Trophoblast cell (in vitro differentiated cells and primary cell): ENCODE data around the gene METTL9.
"Not testable (repeated sequence)": the region's sequence is repeated elsewhere in the genome, so short reads cannot be mapped to it uniquely, and the experiment has no call there.

Experiments used
- DNase-seq, 2 donors: peaks; one replicate each; pipeline ENCODE4 v3.0.0-alpha.2; 2016
- H2AFZ ChIP-seq: 2 replicates; pipeline ENCODE4 v1.6.1; 2013; ENCODE audit warnings: low read length, moderate library complexity, mild to moderate bottlenecking; ENCODE audit not compliant: insufficient read depth, poor library complexity
- H2AK5ac ChIP-seq: 2 replicates; pipeline ENCODE4 v1.6.1; 2013; ENCODE audit warnings: mild to moderate bottlenecking, low read length
- H2BK120ac ChIP-seq: 2 replicates; pipeline ENCODE4 v1.6.1; 2013; ENCODE audit warnings: low read length, mild to moderate bottlenecking, moderate library complexity; ENCODE audit not compliant: insufficient read depth, poor library complexity
- H2BK12ac ChIP-seq: 2 replicates; pipeline ENCODE4 v1.6.1; 2013; ENCODE audit warnings: mild to moderate bottlenecking, low read length, moderate library complexity
- H2BK5ac ChIP-seq: 2 replicates; pipeline ENCODE4 v1.6.1; 2013; ENCODE audit warnings: low read length, low read depth, moderate library complexity, mild to moderate bottlenecking; ENCODE audit not compliant: poor library complexity
- H3K14ac ChIP-seq: 2 replicates; pipeline ENCODE4 v1.6.1; 2013; ENCODE audit warnings: mild to moderate bottlenecking, low read length
- H3K18ac ChIP-seq: 2 replicates; pipeline ENCODE4 v1.6.1; 2013; ENCODE audit warnings: mild to moderate bottlenecking, low read length
- H3K23ac ChIP-seq: 2 replicates; pipeline ENCODE4 v1.6.1; 2013; ENCODE audit warnings: low read length
- H3K27ac ChIP-seq: 2 replicates; pipeline ENCODE4 v1.5.1; 2013; ENCODE audit warnings: low read depth, mild to moderate bottlenecking, inconsistent platforms, low read length, moderate library complexity
- H3K27me3 ChIP-seq: 2 replicates; pipeline ENCODE4 v1.6.1; 2013; ENCODE audit warnings: inconsistent platforms, mild to moderate bottlenecking, low read length, moderate library complexity; ENCODE audit not compliant: insufficient read depth
- H3K36me3 ChIP-seq, 2 experiments: 1 replicate in 1 of 2; 2 replicates in 1 of 2; pipeline ENCODE4 v1.6.1; 2013; ENCODE audit warnings: low read length in 2 of 2, mild to moderate bottlenecking in 2 of 2, moderate library complexity in 1 of 2; ENCODE audit not compliant: insufficient read depth in 2 of 2, control insufficient read depth in 1 of 2
- H3K4ac ChIP-seq: 2 replicates; pipeline ENCODE4 v1.6.1; 2013; ENCODE audit warnings: low read depth, mild to moderate bottlenecking, low read length, moderate library complexity
- H3K4me1 ChIP-seq, 2 experiments: 1 replicate in 1 of 2; 2 replicates in 1 of 2; pipeline ENCODE4 v1.6.1; 2013; ENCODE audit warnings: low read length in 2 of 2, mild to moderate bottlenecking in 2 of 2, moderate library complexity in 1 of 2; ENCODE audit not compliant: insufficient read depth in 2 of 2, control insufficient read depth in 1 of 2
- H3K4me2 ChIP-seq: 2 replicates; pipeline ENCODE4 v1.6.1; 2013; ENCODE audit warnings: inconsistent platforms, mild to moderate bottlenecking, low read length, moderate library complexity
- H3K4me3 ChIP-seq: 2 replicates; pipeline ENCODE4 v1.5.1; 2013; ENCODE audit warnings: mild to moderate bottlenecking, low read depth, low read length, inconsistent platforms
- H3K79me1 ChIP-seq: one replicate; pipeline ENCODE4 v1.6.1; 2013; ENCODE audit warnings: low read length
- H3K79me2 ChIP-seq: 2 replicates; pipeline ENCODE4 v1.6.1; 2013; ENCODE audit warnings: low read length, mild to moderate bottlenecking; ENCODE audit not compliant: control insufficient read depth, insufficient read depth, poor library complexity
- H3K9ac ChIP-seq: 2 replicates; pipeline ENCODE4 v1.6.1; 2013; ENCODE audit warnings: mild to moderate bottlenecking, low read length
- H3K9me3 ChIP-seq: 2 replicates; pipeline ENCODE4 v1.6.1; 2013; ENCODE audit warnings: low read depth, mild to moderate bottlenecking, control low read depth, inconsistent platforms, low read length; ENCODE audit not compliant: insufficient read depth
- H4K12ac ChIP-seq: 2 replicates; pipeline ENCODE4 v1.6.1; 2013; ENCODE audit warnings: low read depth, mild to moderate bottlenecking, low read length, moderate library complexity
- H4K8ac ChIP-seq: 2 replicates; pipeline ENCODE4 v1.6.1; 2013; ENCODE audit warnings: low read depth, mild to moderate bottlenecking, low read length, moderate library complexity
- H4K91ac ChIP-seq: one replicate; pipeline ENCODE4 v1.6.1; 2013; ENCODE audit warnings: low read depth, mild to moderate bottlenecking, low read length, moderate library complexity
- WGBS: extraction: QIAGEN DNeasy Blood & Tissue Kit; methylation state at CpG from one replicate; pipeline ENCODE4 v1.1.7; 2013; ENCODE audit warnings: missing lambda C conversion rate; ENCODE audit not compliant: insufficient read length, insufficient coverage; ENCODE audit errors: extremely low coverage; 5-methylcytosine and 5-hydroxymethylcytosine counted together

The METTL9 gene

GRCh38 chr16:21556026-21556595 is 43.3 kb upstream of the METTL9 start:
- WGBS = no CpG with 5 or more reads among the region's 4 CpGs

GRCh38 chr16:21556651-21557241 is 42.6 kb upstream of the METTL9 start:
- not testable (repeated sequence) for H2AK5ac ChIP-seq, H2AFZ ChIP-seq, H3K27me3 ChIP-seq, H3K4me1 ChIP-seq, H3K4me2 ChIP-seq, H4K8ac ChIP-seq, H3K14ac ChIP-seq, H4K12ac ChIP-seq, H3K4me3 ChIP-seq, H2BK5ac ChIP-seq, H2BK12ac ChIP-seq, H3K23ac ChIP-seq, H3K4ac ChIP-seq, H3K27ac ChIP-seq, H3K9ac ChIP-seq, H4K91ac ChIP-seq, H2BK120ac ChIP-seq, H3K79me2 ChIP-seq, H3K9me3 ChIP-seq, H3K18ac ChIP-seq, H3K79me1 ChIP-seq, H3K36me3 ChIP-seq
- no CpG with 5 or more reads among the region's 25 CpGs for WGBS
- peak in 1 of 2 donors; percentile 24 for DNase-seq

More at GRCh38 chr16:21556026-21556595, 43.3 kb upstream of the METTL9 start:
- H4K91ac ChIP-seq, H2AFZ ChIP-seq, H3K4me3 ChIP-seq, H3K79me2 ChIP-seq, H2BK120ac ChIP-seq, H3K14ac ChIP-seq, H2AK5ac ChIP-seq, H3K9ac ChIP-seq, H4K12ac ChIP-seq, H3K9me3 ChIP-seq, DNase-seq, H3K36me3 ChIP-seq, H2BK12ac ChIP-seq, H2BK5ac ChIP-seq, H3K27ac ChIP-seq, H3K4me1 ChIP-seq, H3K4ac ChIP-seq, H3K4me2 ChIP-seq, H3K18ac ChIP-seq, H3K27me3 ChIP-seq, H3K23ac ChIP-seq, H4K8ac ChIP-seq, H3K79me1 ChIP-seq: not testable (repeated sequence)

GRCh38 chr16:21560462-21560861 is 38.9 kb upstream of the METTL9 start:
- Histone ChIP-seq H3K23ac (no peak overlapping the region), H3K9ac (no peak overlapping the region), H3K4me3 (no peak overlapping the region), H4K12ac (no peak overlapping the region), H3K79me1 (no peaks in the 10 kb centered on the region), H2BK12ac (no peak overlapping the region), H3K4me2 (no peak overlapping the region), H3K14ac (no peak overlapping the region), H3K36me3 (no peaks in the 10 kb centered on the region), H2AK5ac (no peak overlapping the region), H4K91ac (no peak overlapping the region), H3K27ac (no peak overlapping the region), H3K4me1 (no peaks in the 10 kb centered on the region), H3K79me2 (no peaks in the 10 kb centered on the region), H2BK120ac (no peak overlapping the region), H3K27me3 (no peaks in the 10 kb centered on the region), H2AFZ (no peak overlapping the region), H4K8ac (no peak overlapping the region), H3K4ac (no peak overlapping the region), H3K18ac (no peak overlapping the region), H3K9me3 (no peaks in the 10 kb centered on the region), H2BK5ac (no peak overlapping the region)
- no CpG with 5 or more reads among the region's 2 CpGs for WGBS
- no peak for DNase-seq

- H3K4me2 ChIP-seq = no peak overlapping the region
- H4K8ac ChIP-seq = no peak overlapping the region
- no peaks in the 10 kb centered on the region for H3K27me3 ChIP-seq
- no peak overlapping the region for H2AFZ ChIP-seq
- no peak overlapping the region for H3K27ac ChIP-seq
- H3K9ac ChIP-seq = no peak overlapping the region
- no peak overlapping the region for H3K4me3 ChIP-seq
- no peak overlapping the region for H4K91ac ChIP-seq
- H3K4ac ChIP-seq = no peak overlapping the region
- no peak overlapping the region for H3K18ac ChIP-seq
- H3K14ac ChIP-seq = no peak overlapping the region
- H2BK5ac ChIP-seq = no peak overlapping the region
- no peaks in the 10 kb centered on the region for H3K9me3 ChIP-seq
- no peaks in the 10 kb centered on the region for H3K79me2 ChIP-seq
- no peak overlapping the region for H3K23ac ChIP-seq
- no peaks in the 10 kb centered on the region for H3K4me1 ChIP-seq
- no peak overlapping the region for H2BK12ac ChIP-seq
- DNase-seq = no peak
- H4K12ac ChIP-seq = no peak overlapping the region
- H3K36me3 ChIP-seq = no peaks in the 10 kb centered on the region
- H2BK120ac ChIP-seq = no peak overlapping the region
- no CpG with 5 or more reads among the region's 2 CpGs for WGBS
- H2AK5ac ChIP-seq = no peak overlapping the region
- H3K79me1 ChIP-seq = no peaks in the 10 kb centered on the region
Measured at GRCh38 chr16:21563676-21564075, 35.7 kb upstream of the METTL9 start.
